ENCODE data around the gene CFAP54.
A peak's percentile ranks its signal among the peaks of the same experiment; 100 is the strongest.
"Not testable (repeated sequence)": the region's sequence is repeated elsewhere in the genome, so short reads cannot be mapped to it uniquely, and the experiment has no call there.

CFAP54 gene

DNA sequence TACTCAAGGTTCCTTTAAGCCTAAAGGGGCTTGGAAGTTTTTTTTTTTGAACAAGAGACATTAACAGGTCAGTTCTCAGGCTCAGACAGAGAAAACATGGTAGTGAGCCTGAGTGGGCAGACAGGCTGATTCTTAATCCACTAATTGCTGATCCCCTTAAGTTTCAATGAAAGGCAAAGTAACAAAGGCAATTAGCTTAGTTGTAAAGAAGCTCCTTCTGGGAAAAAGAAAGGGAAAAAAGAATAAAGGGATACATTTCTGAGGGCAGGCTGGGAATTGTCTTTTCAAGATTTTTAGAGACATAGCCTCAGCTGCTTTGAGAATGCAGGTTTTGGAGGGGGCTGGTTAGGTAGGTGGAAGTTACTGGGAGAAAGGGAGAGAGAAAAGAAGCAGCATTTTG, 133.8 kb downstream of the CFAP54 start:
- DNase-seq (ENCODE audit: low spot score), result no peak

GRCh38 chr12:96623656-96624217, 134.4 kb downstream of the CFAP54 start:
- DNase-seq (ENCODE audit: low spot score), result no peak

GRCh38 chr12:96635844-96636243, 146.5 kb downstream of the CFAP54 start:
- no peak for DNase-seq (ENCODE audit: low spot score)

DNA sequence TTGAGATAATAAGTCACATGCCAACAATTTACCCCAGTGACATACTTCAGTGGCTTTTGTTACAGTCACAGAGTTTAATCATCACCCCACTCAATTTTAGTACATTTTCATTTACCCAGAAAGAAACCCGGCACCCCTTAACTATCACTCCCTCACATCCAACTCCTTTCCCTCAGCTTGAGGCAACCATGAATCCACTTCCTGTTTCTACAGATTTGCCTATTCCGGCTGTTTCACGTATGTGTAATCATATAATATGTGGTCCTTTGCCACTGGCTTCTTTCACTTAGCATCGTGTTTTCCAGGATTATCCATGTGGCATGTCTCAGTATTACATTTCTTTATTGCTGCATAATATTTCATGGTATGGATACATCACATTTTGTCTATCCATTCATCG, 147.5 kb downstream of the CFAP54 start:
- no peak for DNase-seq (ENCODE audit: low spot score)

GRCh38 chr12:96648923-96649322, 159.5 kb downstream of the CFAP54 start:
- DNase-seq (ENCODE audit: low spot score), result no peak

GRCh38 chr12:96652870-96653269, 163.5 kb downstream of the CFAP54 start:
- no peak for DNase-seq (ENCODE audit: low spot score)

DNA sequence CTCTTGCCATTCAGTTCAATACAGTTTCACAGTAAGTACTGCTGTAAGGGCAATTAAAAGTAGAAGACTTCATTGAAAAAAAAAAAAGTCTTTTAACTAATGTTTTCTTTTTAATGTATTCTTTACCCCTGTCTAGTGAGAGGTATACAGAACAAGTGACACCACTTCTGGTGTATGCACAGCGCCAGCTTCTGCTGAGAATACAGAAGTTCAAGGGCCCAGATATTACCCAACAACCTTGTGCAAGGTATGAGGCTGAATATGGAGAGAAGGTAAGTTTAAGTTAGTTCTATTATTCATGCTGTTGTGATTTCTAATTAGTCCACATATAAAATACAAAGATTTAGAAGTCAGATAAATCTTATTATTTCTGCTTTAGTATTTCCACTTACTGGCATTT, 168.7 kb downstream of the CFAP54 start:
- no peak for DNase-seq (ENCODE audit: low spot score)

DNA sequence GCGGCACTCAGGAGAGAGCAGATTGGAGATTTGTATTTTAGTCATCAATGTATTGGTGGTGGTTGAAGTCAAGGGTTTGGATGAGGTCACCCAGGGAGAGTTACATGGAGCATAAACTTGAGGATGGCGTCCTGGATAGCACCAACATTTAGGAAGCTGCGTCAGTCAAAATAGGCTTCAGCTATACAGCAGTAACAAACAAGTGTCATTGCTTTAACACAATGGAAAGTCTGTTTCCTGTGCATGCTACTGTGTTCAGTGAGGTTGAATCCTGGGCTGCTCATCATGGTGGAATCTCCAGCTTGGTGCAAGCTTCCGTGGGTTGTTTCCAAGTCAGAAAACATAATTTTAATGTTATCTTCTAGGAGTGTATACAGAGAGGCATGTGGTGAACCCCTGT, 180.4 kb downstream of the CFAP54 start:
- DNase-seq (ENCODE audit: low spot score), result no peak

DNA sequence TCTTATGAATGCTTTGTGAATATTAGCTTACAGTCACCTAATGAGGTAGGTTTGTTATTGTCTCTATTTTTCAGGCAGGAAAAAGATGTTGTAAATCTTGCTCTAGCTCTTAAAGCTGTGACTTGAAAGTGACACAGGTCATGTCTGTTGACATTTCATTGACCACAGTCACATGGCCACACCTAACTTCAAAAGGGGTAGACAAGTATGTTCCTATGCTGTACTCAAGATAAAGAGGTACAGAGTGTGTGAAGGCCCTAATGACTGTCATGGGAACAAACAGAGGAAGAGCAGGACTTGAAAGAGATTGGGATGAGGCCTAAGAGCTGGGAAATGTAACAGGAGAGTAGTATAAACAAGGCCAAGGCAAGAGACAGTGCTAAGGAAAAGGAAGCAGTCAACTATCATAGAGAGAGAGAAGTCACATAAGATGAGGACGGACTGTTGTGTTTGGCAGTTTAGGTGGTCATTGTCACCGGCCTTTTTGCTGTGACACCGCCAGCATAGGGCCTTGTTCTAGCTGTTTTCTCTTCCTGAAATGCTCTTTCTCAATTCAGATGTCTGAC, 181.0 kb downstream of the CFAP54 start:
- no peak for DNase-seq (ENCODE audit: low spot score)

DNA sequence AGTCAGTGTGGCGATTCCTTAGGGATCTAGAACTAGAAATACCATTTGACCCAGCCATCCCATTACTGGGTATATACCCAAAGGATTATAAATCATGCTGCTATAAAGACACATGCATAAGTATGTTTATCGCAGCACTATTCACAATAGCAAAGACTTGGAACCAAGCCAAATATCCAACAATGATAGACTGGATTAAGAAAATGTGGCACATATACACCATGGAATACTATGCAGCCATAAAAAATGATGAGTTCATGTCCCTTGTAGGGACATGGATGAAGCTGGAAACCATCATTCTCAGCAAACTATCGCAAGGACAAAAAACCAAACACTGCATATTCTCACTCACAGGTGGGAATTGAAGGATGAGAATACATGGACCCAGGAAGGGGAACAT, 186.1 kb downstream of the CFAP54 start:
- DNase-seq (ENCODE audit: low spot score), result not testable (repeated sequence)

DNA sequence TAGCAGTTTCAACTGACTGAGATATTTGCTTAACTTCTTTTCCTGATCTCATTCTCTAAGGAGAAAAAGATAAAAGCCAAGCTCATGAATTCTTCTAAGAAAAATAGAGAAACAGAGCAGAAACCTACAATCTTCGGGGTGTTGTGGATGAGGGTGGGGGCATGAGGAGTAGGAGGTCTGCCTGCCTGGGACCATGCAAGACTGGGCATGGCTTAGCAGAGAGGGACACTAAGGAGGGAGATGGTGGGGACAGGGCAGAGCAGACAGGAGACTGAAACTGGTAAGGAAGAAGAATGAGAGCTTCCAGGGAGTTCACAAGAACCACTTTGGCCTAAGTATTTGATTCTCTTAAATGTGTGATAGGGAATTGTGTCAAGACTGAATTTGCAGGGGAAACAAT, 188.0 kb downstream of the CFAP54 start:
- DNase-seq (ENCODE audit: low spot score), result no peak

DNA sequence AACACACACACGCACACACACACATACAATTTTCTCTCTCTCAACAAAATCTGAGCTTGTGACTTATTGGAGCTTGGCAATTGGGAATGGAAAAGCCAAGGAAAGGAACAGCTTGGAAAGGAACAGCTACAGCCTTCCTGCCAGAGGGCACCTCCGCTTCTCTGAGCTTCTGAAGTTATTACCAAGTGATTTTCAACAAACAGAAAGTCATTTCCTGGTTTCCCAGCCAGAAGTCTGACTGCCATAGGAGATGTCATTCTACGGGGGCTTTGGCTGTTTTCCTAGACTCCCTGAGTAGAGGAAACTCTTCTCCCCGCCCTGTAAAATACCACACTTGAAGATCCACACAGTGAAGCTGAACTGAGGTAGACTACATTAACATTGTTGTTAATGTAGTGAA, 198.3 kb downstream of the CFAP54 start:
- no peak for DNase-seq (ENCODE audit: low spot score)

GRCh38 chr12:96698521-96698920, 209.1 kb downstream of the CFAP54 start:
- DNase-seq (ENCODE audit: low spot score), result no peak

GRCh38 chr12:96698965-96699364, 209.6 kb downstream of the CFAP54 start:
- no peak for DNase-seq (ENCODE audit: low spot score)

DNA sequence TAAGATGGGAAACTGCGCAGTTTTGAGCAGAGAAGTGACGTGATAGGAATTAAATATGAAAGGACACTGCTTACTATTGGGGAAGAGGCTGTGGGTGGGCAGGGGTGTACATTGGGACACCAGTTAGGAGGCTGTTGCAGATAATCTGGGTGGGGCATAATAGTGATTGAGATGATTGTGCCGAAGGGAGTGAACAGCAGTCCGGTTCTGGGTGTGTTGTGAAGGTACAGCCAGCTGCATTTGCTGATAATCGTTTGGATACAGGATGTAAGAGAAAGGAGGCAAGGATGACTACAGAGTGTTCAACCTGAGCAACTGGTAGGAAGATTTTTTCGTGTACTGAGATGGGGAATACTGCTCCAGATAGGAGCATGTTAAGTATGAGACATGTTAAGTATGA, 212.5 kb downstream of the CFAP54 start:
- no peak for DNase-seq (ENCODE audit: low spot score)

DNA sequence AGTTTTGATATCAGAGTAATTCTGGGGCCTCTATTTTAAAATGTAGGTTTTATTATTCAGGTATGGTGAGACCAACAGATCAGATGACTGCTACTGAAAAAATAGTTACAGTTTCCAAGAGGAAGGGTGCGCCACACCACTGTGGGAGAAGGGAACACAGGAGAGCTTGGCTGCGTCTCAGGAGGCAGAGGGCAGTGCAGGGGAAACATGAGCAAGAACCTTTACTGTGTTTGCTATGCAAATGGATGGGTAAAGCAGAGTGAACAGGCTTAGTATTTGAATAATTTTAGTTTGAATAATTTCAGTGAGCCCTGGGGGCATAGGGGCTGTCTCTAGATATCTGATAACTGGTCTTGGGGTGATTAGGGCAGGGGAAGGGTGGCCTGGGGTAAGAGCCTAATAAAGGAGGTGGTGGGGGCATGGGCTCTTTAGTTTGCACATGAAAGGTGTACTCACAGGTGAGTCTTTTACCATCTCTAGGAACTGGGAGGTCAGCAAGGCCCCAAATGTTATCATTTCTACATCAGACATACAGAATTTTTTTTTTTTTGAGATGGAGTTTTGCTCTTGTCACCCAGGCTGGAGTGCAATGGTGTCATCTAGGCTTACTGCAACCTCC, 220.9 kb downstream of the CFAP54 start:
- DNase-seq (ENCODE audit: low spot score), result no peak

DNA sequence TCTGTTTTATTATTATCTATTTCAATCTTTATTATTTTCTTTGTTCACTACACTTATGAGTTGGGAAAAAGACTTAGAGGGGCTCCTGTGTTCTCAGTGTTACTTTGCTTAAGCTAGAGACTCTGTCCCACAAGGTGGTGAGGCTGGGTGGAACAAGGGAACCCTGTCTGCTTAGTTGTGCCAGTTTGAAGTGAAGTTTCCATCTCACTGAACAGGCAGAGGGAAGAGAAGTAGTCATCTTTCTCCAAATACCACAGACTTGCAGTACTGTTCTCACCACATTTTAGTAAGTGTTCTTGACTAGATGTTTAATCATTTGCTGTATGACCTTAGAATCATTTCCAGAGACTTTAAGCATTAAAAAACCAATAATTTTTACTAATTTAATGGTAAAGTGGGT, 222.0 kb downstream of the CFAP54 start:
- DNase-seq (ENCODE audit: low spot score), result no peak

DNA sequence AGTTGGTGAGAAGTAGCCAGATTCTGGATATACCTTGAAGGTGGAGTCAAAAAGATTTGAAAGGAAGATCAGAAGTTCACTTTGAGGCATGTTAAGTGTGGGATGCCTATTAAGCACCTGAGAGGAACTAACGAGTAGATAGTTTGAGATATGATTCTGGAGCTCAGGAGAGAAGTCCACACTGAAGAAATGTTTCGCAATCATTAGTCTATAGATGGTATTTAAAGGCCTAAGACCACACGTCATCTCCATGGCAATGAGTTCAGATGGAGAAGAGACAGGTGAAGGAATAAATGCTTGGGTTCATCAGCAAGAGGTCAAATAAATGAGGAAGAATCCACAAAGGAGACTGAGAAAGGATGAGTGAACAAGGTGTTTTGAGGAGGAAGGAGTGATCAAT, 224.8 kb downstream of the CFAP54 start:
- DNase-seq (ENCODE audit: low spot score), result no peak

- peak; percentile 30 for DNase-seq (ENCODE audit: low spot score)
These were observed 230.4 kb downstream of the CFAP54 start for GRCh38 chr12:96719660-96720362.

GRCh38 chr12:96720363-96720705, 231.0 kb downstream of the CFAP54 start:
- peak; percentile 9 for DNase-seq (ENCODE audit: low spot score)

DNA sequence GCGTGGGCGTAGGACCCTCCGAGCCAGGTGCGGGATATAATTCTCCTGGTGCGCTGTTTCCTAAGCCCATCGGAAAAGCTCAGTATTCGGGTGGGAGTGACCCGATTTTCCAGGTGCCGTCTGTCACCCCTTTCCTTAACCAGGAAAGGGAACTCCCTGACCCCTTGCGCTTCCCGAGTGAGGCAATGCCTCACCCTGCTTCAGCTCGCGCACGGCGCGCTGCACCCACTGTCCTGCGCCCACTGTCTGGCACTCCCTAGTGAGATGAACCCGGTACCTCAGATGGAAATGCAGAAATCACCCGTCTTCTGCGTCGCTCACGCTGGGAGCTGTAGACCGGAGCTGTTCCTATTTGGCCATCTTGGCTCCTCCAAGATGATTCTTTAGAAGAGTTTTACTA, 240.1 kb downstream of the CFAP54 start:
- not testable (repeated sequence) for DNase-seq (ENCODE audit: low spot score)

DNA sequence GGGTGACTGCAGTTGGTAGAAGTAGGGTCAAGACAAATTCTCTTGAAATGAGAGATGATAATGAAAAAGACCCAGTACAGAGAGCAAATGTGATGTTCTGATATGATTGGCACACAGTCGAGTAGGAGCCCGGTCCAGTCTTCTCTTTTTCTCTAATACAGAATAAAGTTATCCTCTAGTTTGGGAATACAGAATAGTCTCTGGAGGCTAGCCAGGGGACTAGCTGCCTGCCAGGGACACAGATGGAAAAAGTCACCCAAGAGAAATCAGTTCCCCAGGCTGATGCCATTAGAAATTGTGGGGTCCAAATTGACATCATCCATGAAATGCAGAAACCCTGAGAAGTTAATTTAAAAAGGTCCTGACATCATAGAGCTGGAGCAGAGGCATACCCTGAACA, 240.5 kb downstream of the CFAP54 start:
- DNase-seq (ENCODE audit: low spot score), result no peak

DNA sequence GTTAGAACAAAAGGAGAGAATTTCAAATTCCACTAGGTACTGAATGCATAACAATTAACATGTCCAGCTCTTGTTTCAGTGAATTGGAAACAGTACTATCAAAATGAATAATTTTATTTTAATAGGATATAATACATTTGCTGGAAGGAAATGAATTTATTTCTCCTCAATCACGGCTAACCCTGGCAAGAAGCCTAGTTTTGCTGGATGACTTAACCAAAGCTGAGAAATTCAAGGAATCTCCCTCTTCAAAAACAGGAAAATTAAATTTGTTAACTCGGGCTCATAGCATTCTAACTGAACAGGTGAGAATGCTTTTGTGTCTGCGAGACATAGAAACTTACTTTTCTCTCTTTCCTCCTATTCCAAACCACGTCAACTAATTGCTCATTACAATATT, 254.2 kb downstream of the CFAP54 start:
- no peak for DNase-seq (ENCODE audit: low spot score)

DNA sequence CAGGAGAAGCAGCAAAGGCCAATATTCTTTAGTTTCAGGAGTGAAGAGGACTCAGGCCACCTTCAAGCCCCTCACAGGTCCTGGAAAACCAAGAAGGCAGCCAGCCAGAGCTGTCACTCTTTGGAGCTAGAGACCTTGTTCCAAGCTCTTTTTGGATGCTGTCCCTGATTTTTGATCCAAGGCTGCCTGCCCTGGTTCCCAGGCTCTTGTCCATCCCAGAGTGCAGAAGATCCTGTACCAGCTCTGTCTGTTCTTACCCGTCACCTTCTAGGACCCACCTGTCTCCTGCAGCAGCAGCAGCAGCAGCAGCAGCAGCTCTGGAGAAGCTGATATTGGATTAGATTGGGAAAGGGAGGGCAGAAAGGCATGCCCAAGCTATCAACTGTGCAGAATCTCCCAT, 260.6 kb downstream of the CFAP54 start:
- no peak for DNase-seq (ENCODE audit: low spot score)
